Activated T-cell treated with anti-CD3 and anti-CD28 coated beads for 4 hours (primary cell): ENCODE data around the gene SYT3.
A peak's percentile ranks its signal among the peaks of the same experiment; 100 is the strongest.

Experiments used
- DNase-seq: peaks from one replicate; pipeline ENCODE4 v3.0.0-alpha.2; 2020

SYT3 gene, protein sequence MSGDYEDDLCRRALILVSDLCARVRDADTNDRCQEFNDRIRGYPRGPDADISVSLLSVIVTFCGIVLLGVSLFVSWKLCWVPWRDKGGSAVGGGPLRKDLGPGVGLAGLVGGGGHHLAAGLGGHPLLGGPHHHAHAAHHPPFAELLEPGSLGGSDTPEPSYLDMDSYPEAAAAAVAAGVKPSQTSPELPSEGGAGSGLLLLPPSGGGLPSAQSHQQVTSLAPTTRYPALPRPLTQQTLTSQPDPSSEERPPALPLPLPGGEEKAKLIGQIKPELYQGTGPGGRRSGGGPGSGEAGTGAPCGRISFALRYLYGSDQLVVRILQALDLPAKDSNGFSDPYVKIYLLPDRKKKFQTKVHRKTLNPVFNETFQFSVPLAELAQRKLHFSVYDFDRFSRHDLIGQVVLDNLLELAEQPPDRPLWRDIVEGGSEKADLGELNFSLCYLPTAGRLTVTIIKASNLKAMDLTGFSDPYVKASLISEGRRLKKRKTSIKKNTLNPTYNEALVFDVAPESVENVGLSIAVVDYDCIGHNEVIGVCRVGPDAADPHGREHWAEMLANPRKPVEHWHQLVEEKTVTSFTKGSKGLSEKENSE

DNA sequence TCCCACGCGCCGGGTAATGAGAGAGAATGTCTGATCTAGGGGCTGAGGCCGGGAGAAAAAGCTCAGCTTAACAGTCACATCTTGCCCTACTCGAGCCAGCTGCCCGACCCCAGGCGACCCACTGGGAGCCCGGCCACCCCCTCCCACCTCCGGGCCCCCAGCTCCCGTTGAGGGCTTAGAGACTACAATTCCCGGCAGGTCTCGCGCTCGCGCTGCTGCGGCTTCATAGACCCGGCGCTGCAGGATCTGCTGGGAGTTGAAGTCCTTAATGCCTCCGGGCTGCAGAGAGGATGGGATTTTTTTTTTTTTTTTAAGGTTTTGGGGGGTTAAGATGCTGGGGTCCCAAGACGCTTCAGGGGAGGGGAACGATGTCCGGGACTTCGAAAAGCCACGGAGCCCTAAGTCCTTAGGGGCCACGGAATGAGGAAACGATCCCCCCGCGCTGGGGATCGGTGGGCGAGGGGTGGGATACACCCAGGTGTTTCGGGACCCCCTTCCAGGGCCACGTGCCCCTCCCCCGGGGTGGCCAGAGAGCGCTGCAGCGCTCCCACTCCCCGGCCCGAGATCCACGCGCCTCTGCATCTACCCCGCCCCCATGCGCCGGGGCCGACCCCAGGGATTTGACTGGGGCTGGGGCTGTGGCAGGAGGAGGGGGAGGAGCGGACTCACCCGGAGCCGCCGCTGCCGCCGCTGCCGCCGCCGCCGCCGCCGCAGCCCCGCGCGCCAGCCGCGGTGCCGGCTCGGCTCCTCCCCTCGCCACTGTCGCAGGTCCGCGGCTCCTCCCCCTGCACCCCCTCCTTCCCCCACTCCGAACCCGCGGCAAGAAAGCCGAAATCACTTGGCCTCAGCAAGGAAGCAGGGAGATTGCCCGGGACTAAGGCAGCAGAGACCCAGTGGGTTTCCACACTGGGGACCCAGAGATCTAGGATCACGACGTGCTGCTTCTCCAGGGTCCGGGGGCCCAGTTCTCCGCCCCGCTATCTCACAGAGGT is at the start of gene SYT3:
Gene SYT3, minus strand, starts transcription at position 761 of the 992 bp plus-strand sequence. CDS start 2,470 bp downstream, outside the sequence.
- DNase-seq = peak; percentile 19

DNA sequence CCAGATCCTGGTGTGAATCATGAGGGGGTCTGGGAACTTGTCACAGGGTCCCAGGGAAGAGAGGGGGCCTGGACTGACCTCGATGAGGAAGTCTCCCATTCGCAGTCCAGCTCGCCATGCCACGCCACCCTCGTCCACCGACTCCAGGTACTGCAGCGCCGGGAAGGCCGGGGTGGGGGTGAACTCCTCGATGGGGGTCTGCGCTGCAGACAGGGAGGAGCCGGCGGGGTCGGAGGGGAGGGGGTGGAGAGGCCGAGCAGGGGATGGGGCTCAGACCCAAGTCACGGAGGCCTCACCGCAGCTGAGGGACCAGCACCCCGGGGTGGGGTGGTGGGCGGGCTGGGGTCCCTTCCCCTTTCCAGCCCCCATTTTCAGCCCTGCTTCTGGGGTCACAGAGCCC is 49.1 kb upstream of the SYT3 start:
- no peak for DNase-seq

DNA sequence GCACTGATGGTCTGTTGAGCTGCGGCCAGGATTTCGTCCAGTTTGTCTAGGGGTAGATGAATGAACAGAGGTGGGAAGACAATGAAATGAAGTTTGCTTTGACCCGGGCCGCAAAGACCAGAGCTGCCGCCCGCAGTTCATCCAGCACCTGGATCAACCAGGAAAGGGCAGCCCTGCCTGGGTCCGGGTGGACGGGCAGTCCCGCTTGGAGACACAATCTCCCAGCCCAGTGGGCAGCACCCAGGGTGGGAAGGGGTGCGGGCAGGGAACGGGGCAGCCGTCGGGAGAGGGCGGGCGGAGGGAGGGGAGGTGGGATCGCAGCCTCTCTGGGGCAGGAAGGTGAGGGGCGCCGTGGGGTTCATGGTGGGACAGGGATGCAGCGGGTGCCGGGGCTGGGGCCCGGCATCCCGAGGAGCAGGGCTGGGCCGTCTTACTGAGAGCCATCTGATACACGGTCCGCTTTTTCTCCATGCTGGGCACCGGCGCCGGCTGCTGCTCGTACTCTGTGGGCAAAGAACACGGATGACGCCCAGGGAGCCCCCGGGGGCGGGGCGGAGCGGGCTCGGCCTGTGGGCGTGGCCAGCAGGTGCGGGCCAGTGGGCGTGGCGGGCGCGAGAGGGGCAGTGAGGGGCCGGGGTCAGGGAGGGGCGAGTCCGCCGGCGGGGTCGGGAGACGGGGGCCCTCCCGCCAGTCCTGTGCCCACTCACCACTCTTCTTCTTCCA is 46.8 kb upstream of the SYT3 start:
- no peak for DNase-seq

DNA sequence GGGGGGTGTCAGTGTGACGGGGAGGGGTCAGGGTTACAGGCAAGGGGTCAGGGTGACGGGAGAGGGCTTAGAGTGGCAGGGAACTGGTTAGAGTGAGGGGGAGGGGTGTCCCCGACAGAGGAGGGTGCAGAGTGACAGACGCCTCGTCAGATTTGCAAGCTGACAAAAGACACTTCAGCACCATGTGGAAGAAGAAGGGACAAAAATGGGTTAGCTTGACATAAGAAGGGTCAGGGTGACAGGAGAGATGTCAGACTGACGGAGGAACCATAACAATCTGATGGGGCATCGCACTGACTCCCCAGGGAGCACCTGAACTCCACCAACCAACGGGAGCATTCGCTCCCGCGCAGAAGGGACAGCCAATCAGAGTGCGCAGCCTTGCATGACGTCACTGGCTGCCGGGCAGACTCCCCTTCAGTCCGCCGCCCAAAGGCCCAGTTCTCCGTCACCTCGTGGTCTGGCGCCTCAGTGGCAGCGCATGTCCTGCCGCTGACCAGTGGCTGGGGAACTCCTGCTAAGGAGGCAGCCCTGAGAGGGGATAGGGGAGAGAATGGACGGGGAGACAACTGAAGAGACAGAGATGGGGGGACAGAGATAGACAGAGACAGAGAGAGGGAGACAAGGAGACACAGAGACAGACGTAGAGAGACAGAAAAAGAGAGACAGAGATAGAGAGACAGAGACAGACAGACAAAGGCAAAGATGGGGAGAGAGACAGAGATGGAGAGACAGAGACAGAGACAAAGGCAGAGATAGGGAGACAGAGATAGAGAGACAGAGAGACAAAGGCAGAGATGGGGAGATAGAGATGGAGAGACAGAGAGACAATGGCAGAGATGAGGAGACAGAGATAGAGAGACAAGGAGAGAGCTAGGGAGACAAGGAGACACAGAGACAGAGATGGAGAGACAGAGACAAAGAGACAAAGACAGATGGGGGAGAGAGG is 39.8 kb upstream of the SYT3 start:
- DNase-seq = peak; percentile 61

DNA sequence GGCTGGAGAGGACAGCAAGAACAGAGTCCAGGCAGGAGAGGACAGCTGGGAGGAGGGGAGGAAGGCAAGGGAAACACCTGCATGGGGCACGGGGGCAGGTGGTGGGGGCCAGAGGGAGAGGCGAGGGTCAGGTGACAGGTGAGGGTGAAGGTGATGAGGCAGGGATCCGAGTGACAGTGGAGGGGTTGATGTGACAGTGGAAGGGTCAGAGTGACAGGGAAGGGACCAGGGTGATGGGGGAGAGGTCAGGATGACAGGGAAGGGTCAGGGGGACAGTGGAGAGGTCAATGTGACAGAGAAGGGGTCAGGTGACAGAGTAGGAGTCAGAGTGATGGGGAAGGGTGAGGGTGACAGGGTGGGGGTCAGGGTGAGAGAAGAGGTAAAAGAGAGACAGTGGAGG is 38.6 kb upstream of the SYT3 start:
- no peak for DNase-seq

DNA sequence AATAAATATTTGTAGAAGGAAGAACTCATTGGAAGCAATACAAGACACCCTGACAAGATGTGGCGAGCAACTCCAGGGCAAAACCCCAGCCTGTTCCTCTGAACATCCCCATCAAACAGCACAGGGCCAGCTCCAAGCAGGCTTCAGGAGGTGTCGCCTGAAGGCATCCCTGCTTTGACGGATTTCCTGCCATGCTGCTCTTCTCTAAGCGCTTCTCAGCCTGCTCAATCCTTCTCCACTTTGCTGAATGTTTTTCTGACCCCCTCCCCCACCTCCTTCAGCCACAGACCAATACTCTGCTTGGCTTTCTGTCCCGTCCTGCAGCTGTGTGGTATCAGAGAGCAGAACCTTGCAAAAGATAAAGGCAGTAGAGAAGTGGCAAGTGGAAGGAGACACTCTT is 38.0 kb upstream of the SYT3 start:
- DNase-seq = no peak

DNA sequence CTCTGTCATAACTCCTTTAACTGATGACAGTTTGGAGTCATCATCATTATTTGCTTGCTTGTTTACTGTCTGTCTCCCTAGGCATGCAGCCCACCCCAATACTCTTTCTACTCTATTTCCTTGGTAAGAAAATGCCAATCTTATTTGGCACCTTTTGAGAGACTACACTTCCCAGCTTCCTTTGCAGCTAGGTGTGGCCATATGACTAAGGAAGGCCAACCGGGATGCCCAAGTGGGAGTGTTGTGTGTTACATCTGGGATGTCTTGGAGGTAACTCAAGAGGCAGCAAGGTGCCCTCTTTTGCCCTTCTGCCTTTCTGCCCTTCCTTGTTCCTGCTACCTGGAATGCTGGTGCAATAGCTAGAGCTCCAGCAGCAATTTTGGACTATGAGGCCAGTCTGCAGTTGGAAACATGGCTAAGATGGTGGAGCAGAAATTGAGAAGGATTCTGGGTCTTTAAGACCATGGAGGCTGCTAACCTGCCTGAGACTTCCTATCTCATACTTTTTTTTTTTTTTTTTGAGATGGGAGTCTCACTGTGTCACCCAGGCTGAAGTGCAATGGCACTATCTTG is 37.0 kb upstream of the SYT3 start:
- no peak for DNase-seq

DNA sequence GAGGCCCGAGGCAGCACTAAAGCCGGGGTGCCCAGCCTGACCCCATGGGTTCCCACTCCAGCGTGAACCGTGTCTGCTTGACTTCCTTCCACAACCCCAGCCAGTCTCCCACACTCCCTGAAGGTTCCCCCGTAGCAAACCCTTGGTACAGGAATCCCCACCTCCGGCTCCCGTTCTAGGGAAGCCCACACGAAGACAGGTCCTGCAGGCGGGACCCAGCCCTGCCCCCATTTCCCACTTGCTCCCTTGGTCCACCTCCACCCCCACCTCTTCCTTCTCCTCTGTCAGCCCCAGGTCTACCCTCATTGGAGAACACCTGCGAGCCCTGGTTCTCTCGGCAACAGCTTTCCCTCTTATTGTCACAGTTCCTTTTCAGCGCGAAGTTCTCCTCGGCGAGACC is 33.4 kb upstream of the SYT3 start:
- DNase-seq = no peak

DNA sequence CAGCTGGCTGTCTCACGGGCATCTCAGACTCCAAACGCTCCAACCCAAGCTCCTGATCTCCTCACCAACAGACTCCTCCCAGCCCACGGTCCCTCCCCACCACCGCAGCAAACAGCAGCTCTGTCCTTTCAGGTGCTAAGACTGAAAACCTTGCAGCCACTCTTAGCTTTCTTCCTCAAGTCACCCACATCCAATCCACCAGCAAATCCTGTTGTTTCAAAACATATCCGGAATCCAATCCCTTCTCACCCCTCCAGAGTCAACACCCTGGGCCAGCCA is 30.4 kb upstream of the SYT3 start:
- no peak for DNase-seq

DNA sequence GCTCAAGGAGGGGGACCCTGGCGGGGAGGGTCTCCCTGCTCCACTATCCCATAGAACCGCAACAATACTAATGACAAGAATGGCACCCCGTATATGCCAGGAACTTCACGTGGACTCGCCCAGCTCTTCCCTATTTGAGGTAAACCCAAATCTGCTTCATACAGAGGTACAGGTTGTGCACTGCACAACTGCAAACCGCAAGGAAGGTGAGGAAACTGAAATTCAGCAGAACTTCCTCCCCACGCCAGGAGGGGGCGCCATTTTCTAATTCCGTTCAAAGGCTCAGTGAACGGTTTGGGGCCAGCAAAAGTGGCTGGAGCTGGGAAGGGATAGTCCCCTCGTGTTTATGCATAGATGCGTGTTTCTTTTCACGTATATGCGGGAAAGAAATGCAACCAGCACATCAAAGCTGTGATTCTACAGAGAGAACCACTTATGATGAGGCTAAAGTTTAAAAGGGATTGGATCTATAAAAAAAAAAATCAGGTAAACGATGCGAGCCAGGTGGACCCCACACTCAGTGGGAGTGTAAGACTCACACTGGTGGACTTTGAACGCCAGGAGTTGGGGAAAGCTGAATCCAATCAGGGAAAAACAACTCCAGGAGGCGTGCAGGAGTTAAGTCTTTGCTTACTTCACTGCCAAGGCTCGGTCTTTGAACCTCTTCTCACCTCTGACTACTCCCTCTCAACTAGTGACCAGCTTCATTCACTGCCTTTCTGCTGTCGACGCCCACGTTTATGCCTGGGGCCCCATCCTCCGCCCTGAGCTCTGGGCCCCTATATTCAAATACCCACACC is 29.8 kb upstream of the SYT3 start:
- DNase-seq = peak; percentile 27

DNA sequence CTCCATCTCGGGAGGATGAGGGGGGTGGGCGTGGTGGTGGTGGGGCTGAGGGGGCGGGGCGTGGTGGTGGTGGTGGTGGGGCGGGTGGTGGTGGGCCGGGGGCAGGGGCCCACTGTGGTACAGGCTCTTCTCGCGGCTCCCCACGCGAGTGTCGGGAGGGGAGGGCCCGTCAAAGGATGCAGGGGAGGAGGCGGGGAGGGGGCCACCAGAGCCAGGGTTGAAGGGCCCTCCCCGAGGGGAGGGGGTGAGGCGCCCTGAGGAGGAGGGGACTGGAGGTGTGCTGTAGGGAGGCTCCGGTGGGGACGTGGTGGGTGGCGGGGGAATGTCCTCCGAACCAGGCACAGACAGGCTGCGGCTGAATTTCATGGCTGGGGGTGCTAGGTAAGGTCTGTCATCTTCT is 29.2 kb upstream of the SYT3 start:
- DNase-seq = no peak

DNA sequence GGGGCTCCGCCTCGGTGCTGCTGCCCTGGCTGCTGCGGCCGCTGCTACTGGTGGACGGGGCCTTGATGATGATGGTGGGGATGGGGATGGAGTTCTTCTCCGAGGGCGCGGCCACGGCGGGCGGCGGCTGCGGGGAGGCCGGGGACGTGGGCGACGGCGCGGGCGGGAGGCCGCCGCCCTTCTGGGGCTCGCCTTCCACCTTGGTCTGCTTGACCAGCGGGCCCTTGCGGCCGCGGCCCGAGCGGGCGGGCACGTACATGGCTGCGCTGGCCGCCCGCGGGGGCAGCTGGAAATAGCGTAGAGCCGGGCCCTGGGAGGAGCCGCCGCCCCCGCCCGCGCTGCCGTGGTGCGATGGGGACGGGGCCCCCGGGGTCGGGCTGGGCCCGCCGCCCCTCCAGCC is 28.7 kb upstream of the SYT3 start:
- DNase-seq = no peak

DNA sequence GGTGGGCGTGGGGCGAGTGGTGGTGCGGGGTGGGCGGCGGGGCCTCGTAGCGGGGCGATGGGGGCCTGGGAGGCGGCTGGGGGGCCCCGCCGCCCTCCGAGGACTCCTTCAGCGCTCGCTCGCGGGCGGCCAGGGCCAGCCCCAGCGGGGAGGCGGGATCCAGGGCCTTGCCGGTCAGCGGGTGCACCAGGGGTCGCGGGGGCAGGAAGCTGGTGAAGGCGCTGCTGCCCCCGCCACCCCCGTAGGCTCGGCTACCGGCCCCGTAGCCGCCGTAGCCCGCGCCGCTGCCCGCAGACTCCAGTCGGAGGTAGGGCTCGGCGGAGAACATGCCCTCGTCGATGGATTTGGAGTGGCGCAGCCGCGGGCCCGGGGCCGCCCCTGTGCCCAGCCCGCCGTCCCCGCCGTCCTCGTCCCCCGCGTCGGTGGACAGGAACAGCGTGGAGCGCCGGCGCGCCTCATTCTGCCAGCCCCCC is 28.1 kb upstream of the SYT3 start:
- no peak for DNase-seq

DNA sequence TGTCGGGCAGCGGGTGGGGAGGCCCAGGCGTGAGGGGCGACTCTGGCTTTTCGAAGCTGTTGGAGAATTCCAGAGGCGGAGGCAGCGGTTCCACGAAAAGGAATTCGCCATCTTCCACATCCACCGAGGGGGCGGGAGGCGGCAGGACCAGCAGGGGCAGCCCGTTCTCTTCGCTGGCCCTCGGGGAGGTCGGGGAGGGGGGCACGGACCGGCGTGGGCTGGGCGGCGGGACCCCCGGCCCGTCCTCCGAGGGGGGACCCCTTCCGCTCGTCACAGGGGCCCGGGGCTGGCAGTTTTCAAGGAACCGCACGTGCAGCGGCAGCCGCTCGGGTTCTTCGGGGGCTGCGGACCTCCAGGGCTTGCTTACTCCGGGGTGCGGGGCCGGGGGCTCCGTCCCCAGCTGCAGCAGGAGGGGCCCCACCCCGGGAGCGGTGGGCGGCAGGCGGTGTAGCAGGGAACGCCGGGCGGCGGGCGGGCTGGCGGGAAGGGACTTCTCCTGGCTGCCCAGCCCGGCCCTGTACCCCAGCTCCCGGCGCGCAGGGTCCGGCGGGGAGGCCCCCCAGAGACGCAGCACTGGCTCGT is 27.6 kb upstream of the SYT3 start:
- no peak for DNase-seq

DNA sequence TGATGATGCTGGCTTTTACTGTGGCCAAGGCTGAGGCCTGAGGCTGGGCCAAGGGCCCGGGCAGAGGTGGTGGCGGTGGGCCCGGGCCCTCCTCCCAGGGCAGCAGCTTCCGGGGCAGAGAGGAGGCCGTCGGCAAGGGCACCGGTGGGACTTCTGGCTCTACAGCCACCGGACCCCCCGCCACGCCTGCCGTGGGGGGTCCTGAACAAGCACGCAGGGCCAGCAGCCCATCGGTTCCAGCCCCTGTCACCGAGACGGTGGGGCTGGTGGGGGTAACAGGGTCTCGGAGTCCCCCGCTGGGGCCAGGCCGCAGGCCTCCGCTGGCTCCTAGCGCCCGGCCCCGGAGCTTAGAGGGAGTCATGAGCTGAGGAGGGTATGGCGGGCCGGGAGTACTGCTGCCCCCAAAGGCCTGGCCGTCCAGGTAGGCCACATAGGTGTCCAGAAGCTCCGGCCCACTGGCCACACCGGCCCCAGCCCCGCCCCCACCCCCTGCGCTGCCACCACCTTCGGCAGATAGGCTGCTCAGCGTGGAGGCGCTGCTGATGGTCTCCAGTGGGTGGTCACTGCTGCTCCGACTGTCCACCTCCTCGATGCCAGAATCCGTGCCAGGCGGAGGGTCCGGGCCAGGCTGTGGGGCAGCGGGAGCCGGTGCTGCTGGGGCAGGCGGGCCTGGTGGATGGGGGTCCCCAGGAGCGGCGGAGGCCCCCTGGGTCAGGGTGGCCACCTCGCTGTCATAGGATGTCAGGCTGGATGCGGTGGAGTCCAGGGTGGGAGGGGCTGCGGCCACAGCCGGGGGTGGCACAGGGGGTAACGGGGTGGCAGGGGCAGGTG is 26.9 kb upstream of the SYT3 start:
- no peak for DNase-seq

DNA sequence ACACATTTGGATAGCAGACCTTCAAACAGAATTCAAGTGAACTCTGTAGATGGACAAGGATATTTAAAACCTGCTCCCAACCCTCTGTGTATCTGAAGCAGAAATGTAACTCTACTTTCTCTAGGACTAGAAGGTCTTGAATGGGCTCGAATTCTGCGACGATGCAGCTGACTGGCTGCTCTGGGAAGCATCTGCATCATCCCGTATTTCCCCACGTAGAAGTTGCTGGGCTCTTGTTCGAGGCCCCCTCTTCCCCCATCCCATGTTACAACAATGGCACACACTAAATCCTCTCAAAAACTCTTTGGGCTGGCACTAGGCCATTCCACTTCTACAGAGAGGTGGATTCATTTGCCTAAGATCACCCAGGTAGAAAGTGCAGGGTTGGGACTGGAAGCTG is 24.5 kb upstream of the SYT3 start:
- no peak for DNase-seq

DNA sequence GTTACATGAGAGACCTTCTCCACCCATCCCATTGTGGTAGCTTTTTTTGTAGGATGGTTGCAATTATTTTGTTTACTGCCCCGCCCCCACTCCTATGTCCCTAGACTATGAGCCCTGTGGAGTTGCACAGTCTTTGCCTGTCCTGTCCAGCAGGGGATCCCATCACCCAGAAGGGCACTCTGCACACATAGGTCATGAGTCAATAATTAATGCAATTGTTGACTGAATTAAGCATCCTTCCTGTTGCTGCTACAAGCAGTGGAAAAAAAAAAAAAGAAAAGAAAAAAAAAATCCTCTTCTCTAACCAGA is 23.8 kb upstream of the SYT3 start:
- no peak for DNase-seq

DNA sequence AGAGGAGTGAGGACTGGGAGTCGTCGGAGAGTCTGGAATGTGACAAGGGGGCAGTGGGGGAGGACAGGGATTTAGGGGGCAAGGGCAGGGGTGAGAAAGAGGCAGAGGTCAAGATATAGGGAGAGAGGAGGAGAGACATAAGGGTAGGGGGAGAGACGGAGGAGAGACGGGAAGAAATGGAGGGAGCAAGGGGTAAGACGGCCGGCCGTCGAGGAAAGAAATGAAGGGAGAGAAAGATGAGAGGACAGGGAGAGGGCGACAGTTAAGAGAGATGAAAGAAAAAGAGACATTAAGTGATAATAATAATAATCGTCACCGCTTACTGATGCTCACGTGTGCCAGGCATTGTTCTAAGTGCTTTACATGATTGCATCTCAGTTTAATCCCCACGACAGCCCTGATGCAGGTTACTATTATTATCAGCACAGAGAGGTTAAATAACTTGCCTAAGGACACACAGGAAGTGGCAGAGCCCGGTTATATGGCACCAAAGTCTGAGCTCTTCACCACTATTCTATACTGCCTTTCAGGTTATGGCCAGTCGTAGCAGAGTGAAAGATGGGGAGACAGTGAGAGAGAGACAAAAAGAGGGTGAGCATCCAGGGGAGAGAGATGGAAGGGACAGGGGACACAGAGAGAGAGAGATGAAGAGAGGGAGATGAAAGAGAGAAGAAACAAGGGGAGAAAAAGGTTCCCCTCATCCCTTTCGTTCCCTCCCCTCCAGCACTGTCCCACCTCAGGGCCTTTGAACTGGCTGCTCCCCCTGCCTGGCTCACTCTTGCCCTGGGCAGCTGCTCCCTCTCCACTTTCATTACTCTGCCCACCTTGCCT is 23.2 kb upstream of the SYT3 start:
- no peak for DNase-seq
